Brain microvascular endothelial cell (primary cell): ENCODE data around the gene FAM222B.

Experiments used
- DNase-seq: peaks from one replicate; pipeline ENCODE4 v3.0.0-alpha.2; 2020
- H3K27ac ChIP-seq: fragments of 250-450 bp; sonication (Bioruptor Pico); 2 replicates; pipeline ENCODE4 v1.5.1; 2020; ENCODE audit warnings: mild to moderate bottlenecking, moderate library complexity
- H3K27me3 ChIP-seq: fragments of 250-450 bp; sonication (Bioruptor Pico); replicated peaks from 2 replicates; pipeline ENCODE4 v1.5.1; 2020; ENCODE audit warnings: mild to moderate bottlenecking
- H3K36me3 ChIP-seq: fragments of 250-450 bp; sonication (Bioruptor Pico); replicated peaks from 2 replicates; pipeline ENCODE4 v1.5.1; 2020; ENCODE audit warnings: mild to moderate bottlenecking
- H3K4me3 ChIP-seq: 2 replicates; pipeline ENCODE4 v1.5.1; 2011; ENCODE audit warnings: low read depth, mild to moderate bottlenecking, control low read depth, low read length, moderate library complexity
- in situ Hi-C: cut with HindIII; loops from 2 replicates; pipeline ENCODE4 v1.10.0; 2017; ENCODE audit warnings: low sequenced_read_pairs, low pct_ligation_motif_present
- TF ChIP-seq, protein P1 (sequence below): IDR thresholded peaks from 2 replicates; pipeline ENCODE4 v1.5.1; 2011; ENCODE audit warnings: low read depth, mild to moderate bottlenecking, moderate library complexity, low read length, control low read depth, inconsistent platforms; ENCODE audit errors: missing control alignments

Gene FAM222B

DNA sequence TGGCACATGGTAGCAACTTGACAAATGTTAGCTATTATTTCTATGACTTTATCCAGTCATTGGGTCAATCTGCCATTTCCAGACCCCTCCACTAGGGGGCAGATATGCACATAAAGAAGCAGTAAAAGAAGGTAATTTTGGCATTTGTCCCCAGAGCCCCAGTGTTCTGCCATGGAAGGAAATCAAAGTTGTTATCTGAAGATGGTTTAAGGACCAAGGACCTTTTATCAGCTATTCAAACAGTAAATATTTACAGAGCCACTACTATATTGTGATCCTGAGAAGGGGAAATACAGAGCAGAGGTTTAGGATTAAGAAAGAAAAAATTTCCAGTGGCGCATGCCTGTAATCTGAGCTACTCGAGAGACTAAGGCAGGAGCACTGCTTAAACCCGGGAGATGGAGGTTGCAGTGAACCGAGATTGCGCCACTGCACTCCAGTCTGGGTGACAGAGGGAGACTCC, 78.8 kb downstream of the FAM222B start:
- Histone ChIP-seq H3K36me3 (peaks cover 42% of the 10 kb centered on the region), H3K27me3 (no peaks in the 10 kb centered on the region), H3K4me3 (no peak overlapping the region), H3K27ac (no peak overlapping the region)
- in situ Hi-C loops, result no loop called here
- peak; percentile 81 for DNase-seq
- TF ChIP-seq, protein P1, sequence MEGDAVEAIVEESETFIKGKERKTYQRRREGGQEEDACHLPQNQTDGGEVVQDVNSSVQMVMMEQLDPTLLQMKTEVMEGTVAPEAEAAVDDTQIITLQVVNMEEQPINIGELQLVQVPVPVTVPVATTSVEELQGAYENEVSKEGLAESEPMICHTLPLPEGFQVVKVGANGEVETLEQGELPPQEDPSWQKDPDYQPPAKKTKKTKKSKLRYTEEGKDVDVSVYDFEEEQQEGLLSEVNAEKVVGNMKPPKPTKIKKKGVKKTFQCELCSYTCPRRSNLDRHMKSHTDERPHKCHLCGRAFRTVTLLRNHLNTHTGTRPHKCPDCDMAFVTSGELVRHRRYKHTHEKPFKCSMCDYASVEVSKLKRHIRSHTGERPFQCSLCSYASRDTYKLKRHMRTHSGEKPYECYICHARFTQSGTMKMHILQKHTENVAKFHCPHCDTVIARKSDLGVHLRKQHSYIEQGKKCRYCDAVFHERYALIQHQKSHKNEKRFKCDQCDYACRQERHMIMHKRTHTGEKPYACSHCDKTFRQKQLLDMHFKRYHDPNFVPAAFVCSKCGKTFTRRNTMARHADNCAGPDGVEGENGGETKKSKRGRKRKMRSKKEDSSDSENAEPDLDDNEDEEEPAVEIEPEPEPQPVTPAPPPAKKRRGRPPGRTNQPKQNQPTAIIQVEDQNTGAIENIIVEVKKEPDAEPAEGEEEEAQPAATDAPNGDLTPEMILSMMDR, result peak; percentile 84

DNA sequence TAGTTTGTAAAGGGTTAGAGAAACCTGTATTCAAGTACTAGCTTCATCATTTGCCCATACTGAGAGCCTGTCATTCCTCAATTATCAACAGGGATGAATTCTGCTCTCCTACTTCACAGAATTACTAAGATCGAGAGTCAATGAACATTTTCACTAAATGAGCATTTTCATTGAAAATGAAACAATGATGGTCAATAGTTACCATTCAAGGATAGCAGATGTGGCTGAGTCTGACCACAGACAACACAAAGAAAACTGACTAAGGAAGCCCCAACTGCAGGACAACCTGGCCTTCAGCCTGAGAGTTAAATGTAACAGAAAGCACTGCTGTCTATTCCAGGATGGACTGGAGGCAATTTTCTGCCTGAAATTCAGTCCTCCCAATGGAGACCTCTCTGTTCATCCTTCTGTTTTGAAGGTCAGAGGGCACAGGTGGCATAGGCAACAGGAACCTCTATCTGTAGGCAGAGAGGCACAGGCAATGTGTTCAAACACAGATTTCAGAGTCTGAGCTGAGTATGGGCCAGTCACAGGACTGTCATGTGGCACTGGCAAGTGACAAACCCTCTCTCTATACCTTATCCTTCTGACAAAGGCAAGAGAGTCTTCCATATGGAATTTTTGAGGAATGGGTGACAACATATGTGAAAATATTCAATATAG, 79.3 kb downstream of the FAM222B start:
- in situ Hi-C loops, result no loop called here
- peaks cover 47% of the 10 kb centered on the region for H3K36me3 ChIP-seq
- H3K27ac ChIP-seq, result no peak overlapping the region
- no peaks in the 10 kb centered on the region for H3K27me3 ChIP-seq
- no peak for DNase-seq
- TF ChIP-seq, protein P1, result no peak
- no peak overlapping the region for H3K4me3 ChIP-seq

DNA sequence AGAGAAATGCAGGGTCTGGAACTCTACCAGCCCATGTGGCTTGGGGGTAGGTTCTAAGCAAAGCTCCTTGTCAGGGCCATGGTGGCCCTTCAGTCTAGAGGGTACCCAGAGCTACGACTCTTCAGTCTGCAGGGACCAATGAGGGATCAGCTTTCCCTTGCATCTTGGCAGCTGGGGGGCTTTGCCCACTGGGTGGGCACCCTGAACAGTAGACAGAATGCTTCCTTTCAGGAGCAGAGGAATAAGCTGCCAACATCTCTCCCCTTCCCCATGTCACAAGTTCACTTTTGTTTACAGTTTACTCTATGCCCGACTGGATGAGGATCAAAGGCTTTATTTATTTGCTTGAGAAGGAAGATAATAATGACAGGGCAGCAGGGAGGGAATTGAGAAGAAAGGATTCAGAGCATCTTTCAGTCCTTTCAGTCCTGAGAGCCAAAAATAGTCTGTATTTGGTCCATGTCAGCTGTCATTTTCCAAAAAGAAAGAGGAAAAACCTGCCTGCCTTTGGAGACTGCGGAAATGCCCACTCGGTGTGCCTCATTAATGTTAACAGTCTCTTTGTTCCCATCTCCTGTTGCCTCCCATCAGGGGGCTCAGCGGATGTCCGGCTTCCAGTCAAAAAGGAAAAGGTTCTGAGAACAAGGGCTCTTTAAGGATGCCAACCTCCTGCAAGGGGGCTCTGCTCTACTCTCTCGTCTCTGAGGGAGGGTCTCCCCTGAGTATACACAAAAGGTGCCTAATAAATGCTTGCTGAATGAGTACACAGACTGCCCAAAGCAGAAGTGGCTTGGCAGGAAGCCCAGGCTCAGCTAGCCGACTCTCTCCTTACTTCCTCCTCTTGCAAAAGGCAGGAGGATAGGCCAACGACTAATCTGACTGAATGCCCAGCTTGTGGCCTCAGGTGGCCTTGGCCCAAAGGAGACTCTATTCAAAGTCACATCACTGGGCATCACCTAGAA, 81.7 kb downstream of the FAM222B start:
- TF ChIP-seq, protein P1, result no peak
- Histone ChIP-seq H3K27me3 (no peaks in the 10 kb centered on the region), H3K4me3 (no peak overlapping the region), H3K36me3 (peaks cover 55% of the 10 kb centered on the region), H3K27ac (no peak overlapping the region)
- peak; percentile 68 for DNase-seq
- in situ Hi-C loops, result no loop called here

DNA sequence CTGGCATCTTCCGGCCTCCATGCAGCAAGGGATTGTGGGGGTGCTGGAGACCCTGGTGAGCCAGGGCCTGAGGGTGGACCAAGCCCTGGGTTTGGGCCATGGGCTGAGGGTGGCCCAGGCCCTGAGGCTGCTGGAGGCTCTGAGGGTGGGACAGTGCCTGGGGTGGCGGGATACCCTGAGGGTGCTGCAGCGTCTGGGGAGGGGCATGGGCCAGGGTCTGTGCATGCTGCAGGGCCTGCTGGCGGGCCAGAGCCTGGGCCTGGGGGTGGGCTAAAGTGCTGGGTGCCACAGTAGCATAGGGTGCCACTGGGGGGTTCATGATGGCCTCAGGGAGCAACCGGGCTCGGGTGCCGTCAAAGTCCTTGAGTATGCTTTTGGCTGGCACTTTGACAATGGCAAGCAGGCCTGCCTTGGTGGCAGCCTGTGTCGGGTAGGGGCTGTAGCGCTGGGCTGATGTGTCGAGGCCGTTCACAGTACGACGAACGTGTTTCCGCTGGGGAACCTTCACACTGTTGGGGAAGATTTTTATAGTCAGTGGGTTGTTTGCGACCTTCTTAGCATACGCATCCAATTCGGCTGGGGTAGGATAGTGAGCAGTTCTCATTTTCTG, 83.2 kb downstream of the FAM222B start:
- in situ Hi-C loops, result no loop called here
- H3K27me3 ChIP-seq, result no peaks in the 10 kb centered on the region
- TF ChIP-seq, protein P1, result no peak
- H3K27ac ChIP-seq, result no peak overlapping the region
- no peak overlapping the region for H3K4me3 ChIP-seq
- DNase-seq, result no peak
- peaks cover 48% of the 10 kb centered on the region for H3K36me3 ChIP-seq

DNA sequence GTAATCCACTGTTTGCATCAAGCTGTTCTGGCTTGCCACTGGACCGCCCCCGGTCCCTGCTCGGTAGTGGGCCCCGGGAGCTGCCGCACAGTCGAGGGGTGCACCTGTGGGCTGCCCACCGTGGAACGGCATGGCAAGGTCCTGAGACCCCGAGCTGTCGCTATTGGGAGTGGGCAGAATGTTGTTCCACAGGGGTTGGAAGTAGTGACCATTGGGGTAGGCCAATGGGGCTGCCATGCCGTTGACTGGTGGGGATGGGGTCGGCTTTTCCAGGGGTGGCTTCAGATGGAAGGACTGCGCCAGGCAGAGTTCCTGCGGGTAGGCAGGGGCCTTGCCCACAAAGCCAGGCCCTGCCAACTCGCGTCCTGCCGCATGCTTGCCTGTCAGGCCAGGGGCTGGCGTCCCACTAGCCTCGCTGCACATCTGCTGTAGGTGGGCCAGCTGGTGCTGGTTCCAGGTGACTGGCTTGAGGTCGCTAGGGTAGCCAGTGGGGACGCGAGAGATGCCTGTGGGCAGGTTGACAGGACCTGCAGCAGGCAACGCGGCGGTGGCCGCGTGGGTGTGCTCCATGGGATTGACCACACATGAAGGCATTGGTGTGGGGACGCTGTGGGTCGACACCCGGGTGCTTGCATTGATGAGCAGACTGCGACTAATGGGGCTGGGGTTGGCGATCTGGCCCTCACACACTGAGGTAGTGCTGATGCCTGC, 84.0 kb downstream of the FAM222B start:
- Histone ChIP-seq H3K27me3 (no peaks in the 10 kb centered on the region), H3K4me3 (no peak overlapping the region), H3K27ac (no peak overlapping the region), H3K36me3 (peaks cover 46% of the 10 kb centered on the region)
- TF ChIP-seq, protein P1, result no peak
- no peak for DNase-seq
- in situ Hi-C loops, result no loop called here
